ENCODE results near the gene GLTP.
"Not testable (repeated sequence)": the region's sequence is repeated elsewhere in the genome, so short reads cannot be mapped to it uniquely, and the experiment has no call there.

The GLTP gene

GRCh38 chr12:109877504-109878246 is 2.7 kb downstream of the GLTP start:
- no peak for DNase-seq (ENCODE audit: low spot score)

GRCh38 chr12:109876406-109876805 is 3.9 kb downstream of the GLTP start:
- DNase-seq (ENCODE audit: low spot score): no peak

GRCh38 chr12:109875572-109876131 is 4.7 kb downstream of the GLTP start:
- DNase-seq (ENCODE audit: low spot score): no peak

- DNase-seq (ENCODE audit: low spot score): no peak
These were observed 6.7 kb downstream of the GLTP start for GRCh38 chr12:109873653-109874052.

- no peak for DNase-seq (ENCODE audit: low spot score)
These were observed 8.6 kb downstream of the GLTP start for GRCh38 chr12:109871668-109872314.

GRCh38 chr12:109870648-109871047 is 9.7 kb downstream of the GLTP start:
- no peak for DNase-seq (ENCODE audit: low spot score)

- DNase-seq (ENCODE audit: low spot score): no peak
These were observed 11.9 kb downstream of the GLTP start for GRCh38 chr12:109868182-109869051.

GRCh38 chr12:109864916-109865315 is 15.4 kb downstream of the GLTP start:
- peak; percentile 46 for DNase-seq (ENCODE audit: low spot score)

- DNase-seq (ENCODE audit: low spot score): no peak
These were observed 16.3 kb downstream of the GLTP start for GRCh38 chr12:109863847-109864712.

GRCh38 chr12:109862491-109862890 is 17.9 kb downstream of the GLTP start:
- DNase-seq (ENCODE audit: low spot score): not testable (repeated sequence)

GRCh38 chr12:109861689-109862314 is 18.5 kb downstream of the GLTP start:
- DNase-seq (ENCODE audit: low spot score): no peak

GRCh38 chr12:109860977-109861376 is 19.4 kb downstream of the GLTP start:
- DNase-seq (ENCODE audit: low spot score): no peak

- no peak for DNase-seq (ENCODE audit: low spot score)
These were observed 21.6 kb downstream of the GLTP start for GRCh38 chr12:109858764-109859163.

GRCh38 chr12:109857715-109858114 is 22.6 kb downstream of the GLTP start:
- no peak for DNase-seq (ENCODE audit: low spot score)

GRCh38 chr12:109855377-109855776 is 25.0 kb downstream of the GLTP start:
- no peak for DNase-seq (ENCODE audit: low spot score)

GRCh38 chr12:109850518-109850917 is 29.8 kb downstream of the GLTP start:
- not testable (repeated sequence) for DNase-seq (ENCODE audit: low spot score)

- DNase-seq (ENCODE audit: low spot score): no peak
These were observed 33.1 kb downstream of the GLTP start for GRCh38 chr12:109847142-109847735.

- DNase-seq (ENCODE audit: low spot score): no peak
These were observed 34.5 kb downstream of the GLTP start for GRCh38 chr12:109845824-109846205.

- peak; percentile 97 for DNase-seq (ENCODE audit: low spot score)
These were observed 35.1 kb downstream of the GLTP start for GRCh38 chr12:109844983-109845823.

GRCh38 chr12:109844091-109844490 is 36.2 kb downstream of the GLTP start:
- DNase-seq (ENCODE audit: low spot score): no peak
